Neural progenitor cell (in vitro differentiated cells): ENCODE data around the gene ZFAND3. TPM values are rescaled to one million over a fixed set of nuclear protein-coding genes. Genes with fewer than 3 reads are reported as not detected.

Source experiments
- DNase-seq: peaks from one replicate; pipeline ENCODE4 v3.0.0-alpha.2; 2016; ENCODE audit warnings: low spot score
- H2AFZ ChIP-seq: fragments of 200-600 bp; sonication (generic); replicated peaks from 2 replicates; pipeline ENCODE4 v1.6.1; 2016; ENCODE audit warnings: antibody characterized with exemption
- H3F3A ChIP-seq: fragments of 200-600 bp; sonication (generic); 2 replicates; pipeline ENCODE4 v1.6.1; 2016; ENCODE audit warnings: antibody characterized with exemption, low read depth
- H3K27ac ChIP-seq: fragments of 200-600 bp; sonication (generic); 2 replicates; pipeline ENCODE4 v1.5.1; 2016; ENCODE audit warnings: mild to moderate bottlenecking
- H3K27me3 ChIP-seq: fragments of 200-600 bp; sonication (generic); 2 replicates; pipeline ENCODE4 v1.6.1; 2016; ENCODE audit warnings: mild to moderate bottlenecking, moderate library complexity
- H3K36me3 ChIP-seq: fragments of 200-600 bp; sonication (generic); 2 replicates; pipeline ENCODE4 v1.5.1; 2016
- H3K4me1 ChIP-seq: fragments of 200-600 bp; sonication (generic); 2 replicates; pipeline ENCODE4 v1.6.1; 2016; ENCODE audit warnings: mixed run types
- H3K4me2 ChIP-seq: fragments of 200-600 bp; sonication (generic); 2 replicates; pipeline ENCODE4 v1.6.1; 2016
- H3K4me3 ChIP-seq: fragments of 200-600 bp; sonication (generic); 2 replicates; pipeline ENCODE4 v1.5.1; 2016
- H3K79me2 ChIP-seq: fragments of 200-600 bp; sonication (generic); 2 replicates; pipeline ENCODE4 v1.6.1; 2016; ENCODE audit warnings: low read depth
- H3K9ac ChIP-seq: fragments of 200-600 bp; sonication (generic); 2 replicates; pipeline ENCODE4 v1.6.1; 2016
- H3K9me3 ChIP-seq: fragments of 200-600 bp; sonication (generic); 2 replicates; pipeline ENCODE4 v1.5.1; 2016; ENCODE audit warnings: low read depth
- H4K20me1 ChIP-seq: fragments of 200-600 bp; sonication (generic); 2 replicates; pipeline ENCODE4 v1.6.1; 2016; ENCODE audit warnings: low read depth
- H3K27ac Mint-ChIP-seq: 3 replicates; pipeline ENCODE4 v1.8.0; 2021; ENCODE audit warnings: mixed read lengths
- H3K27me3 Mint-ChIP-seq: 2 replicates; pipeline ENCODE4 v1.8.0; 2022; ENCODE audit warnings: low read depth, mild to moderate bottlenecking, inconsistent platforms, moderate library complexity, mixed read lengths; ENCODE audit not compliant: insufficient read depth
- H3K36me3 Mint-ChIP-seq: 3 replicates; pipeline ENCODE4 v1.8.0; 2021; ENCODE audit warnings: mixed read lengths
- H3K4me1 Mint-ChIP-seq: 3 replicates; pipeline ENCODE4 v1.8.0; 2021; ENCODE audit warnings: mixed read lengths
- H3K4me3 Mint-ChIP-seq: 3 replicates; pipeline ENCODE4 v1.8.0; 2021; ENCODE audit warnings: mild to moderate bottlenecking, moderate library complexity, mixed read lengths
- H3K9me3 Mint-ChIP-seq: 3 replicates; pipeline ENCODE4 v1.8.0; 2020; ENCODE audit warnings: mixed read lengths
- EZH2 ChIP-seq: fragments of 200-600 bp; sonication (generic); IDR thresholded peaks from 2 replicates; pipeline ENCODE4 v1.6.1; 2017; ENCODE audit warnings: antibody characterized with exemption, mild to moderate bottlenecking, moderate library complexity
- EZH2phosphoT487 ChIP-seq: fragments of 200-600 bp; sonication (generic); IDR thresholded peaks from 2 replicates; pipeline ENCODE4 v1.6.1; 2017; ENCODE audit warnings: antibody characterized with exemption
- total RNA-seq: library from RNA; depleted of rRNA; stranded (reverse); fragments of >200 nt; gene quantifications from 2 replicates; pipeline ENCODE4 v1.2.3, GENCODE V29; 2015; ENCODE audit warnings: low replicate concordance
- TF ChIP-seq, protein P1 (sequence below): fragments of 200-600 bp; sonication (generic); IDR thresholded peaks from 2 replicates; pipeline ENCODE4 v1.5.1; 2017; ENCODE audit warnings: antibody characterized with exemption, mild to moderate bottlenecking

Gene ZFAND3
- total RNA-seq, 1 donor from 2014 or later, result 24.3 TPM

DNA sequence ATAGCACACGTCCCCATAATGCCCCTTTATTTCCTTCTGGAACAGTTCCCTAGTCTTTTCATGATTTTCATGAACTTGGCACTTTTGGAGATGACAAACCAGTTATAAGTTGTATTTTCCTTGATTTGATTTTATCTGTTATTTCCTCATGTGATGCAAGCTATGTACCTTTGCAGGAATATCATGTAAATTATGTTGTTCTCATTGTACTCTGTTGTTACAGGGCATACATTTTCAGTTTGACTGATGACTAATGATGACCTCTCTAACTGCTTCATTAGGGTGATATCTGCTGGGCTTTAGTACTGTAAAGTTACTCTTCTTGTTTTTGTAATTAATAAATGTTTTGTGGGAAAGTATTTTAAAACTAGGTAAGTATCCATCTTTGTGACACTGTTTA is 147.3 kb downstream of the ZFAND3 start:
- H3F3A ChIP-seq, result no peaks in the 10 kb centered on the region
- H3K4me3 Mint-ChIP-seq, result no peak overlapping the region

DNA sequence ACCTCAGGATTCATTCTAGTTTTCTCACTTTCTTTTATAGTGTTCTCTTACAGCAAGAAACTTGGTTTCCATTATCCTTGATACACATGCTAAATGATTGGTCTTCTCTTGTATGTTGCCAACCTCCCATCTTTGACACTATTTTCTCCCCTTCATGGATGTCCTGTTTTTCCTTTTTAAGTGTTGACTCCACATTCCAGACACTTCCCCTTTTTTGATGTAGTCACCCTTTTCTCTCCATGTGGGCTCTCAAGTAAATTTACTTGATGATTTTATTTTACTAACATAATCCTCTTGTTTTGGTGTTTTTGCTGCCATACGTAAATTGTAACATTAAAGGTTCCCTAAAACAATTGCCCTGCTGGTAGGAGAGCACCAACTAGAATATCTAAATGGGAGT is 148.1 kb downstream of the ZFAND3 start:
- Histone ChIP-seq H3K4me3 (no peak overlapping the region), H3K27ac (no peak overlapping the region), H3K9ac (no peak overlapping the region), H3K36me3 (peaks cover 8% of the 10 kb centered on the region), H3K79me2 (peaks cover 74% of the 10 kb centered on the region), H3K4me1 (no peaks in the 10 kb centered on the region), H3F3A (no peaks in the 10 kb centered on the region), H4K20me1 (no peaks in the 10 kb centered on the region), H3K4me2 (no peak overlapping the region), H2AFZ (no peak overlapping the region), H3K27me3 (no peaks in the 10 kb centered on the region), H3K9me3 (peaks cover 10% of the 10 kb centered on the region)
- no peak for DNase-seq
- peaks cover 34% of the 10 kb centered on the region for H3K36me3 Mint-ChIP-seq
- no peak overlapping the region for H3K27ac Mint-ChIP-seq
- H3K27me3 Mint-ChIP-seq, result no peaks in the 10 kb centered on the region
- TF ChIP-seq, protein P1, sequence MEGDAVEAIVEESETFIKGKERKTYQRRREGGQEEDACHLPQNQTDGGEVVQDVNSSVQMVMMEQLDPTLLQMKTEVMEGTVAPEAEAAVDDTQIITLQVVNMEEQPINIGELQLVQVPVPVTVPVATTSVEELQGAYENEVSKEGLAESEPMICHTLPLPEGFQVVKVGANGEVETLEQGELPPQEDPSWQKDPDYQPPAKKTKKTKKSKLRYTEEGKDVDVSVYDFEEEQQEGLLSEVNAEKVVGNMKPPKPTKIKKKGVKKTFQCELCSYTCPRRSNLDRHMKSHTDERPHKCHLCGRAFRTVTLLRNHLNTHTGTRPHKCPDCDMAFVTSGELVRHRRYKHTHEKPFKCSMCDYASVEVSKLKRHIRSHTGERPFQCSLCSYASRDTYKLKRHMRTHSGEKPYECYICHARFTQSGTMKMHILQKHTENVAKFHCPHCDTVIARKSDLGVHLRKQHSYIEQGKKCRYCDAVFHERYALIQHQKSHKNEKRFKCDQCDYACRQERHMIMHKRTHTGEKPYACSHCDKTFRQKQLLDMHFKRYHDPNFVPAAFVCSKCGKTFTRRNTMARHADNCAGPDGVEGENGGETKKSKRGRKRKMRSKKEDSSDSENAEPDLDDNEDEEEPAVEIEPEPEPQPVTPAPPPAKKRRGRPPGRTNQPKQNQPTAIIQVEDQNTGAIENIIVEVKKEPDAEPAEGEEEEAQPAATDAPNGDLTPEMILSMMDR, result no peak
- no peak for TF ChIP-seq EZH2
- TF ChIP-seq EZH2phosphoT487, result no peak
- peaks cover 29% of the 10 kb centered on the region for H3K9me3 Mint-ChIP-seq
- H3K4me1 Mint-ChIP-seq, result no peaks in the 10 kb centered on the region
- no peak overlapping the region for H3K4me3 Mint-ChIP-seq

More for the DNA sequence above, 147.3 kb downstream of the ZFAND3 start:
- no peak overlapping the region for H3K4me2 ChIP-seq
- peaks cover 67% of the 10 kb centered on the region for H3K79me2 ChIP-seq
- H3K9ac ChIP-seq, result no peak overlapping the region
- Mint-ChIP-seq H3K36me3 (peaks cover 41% of the 10 kb centered on the region), H3K9me3 (peaks cover 29% of the 10 kb centered on the region), H3K27me3 (no peaks in the 10 kb centered on the region), H3K4me1 (no peaks in the 10 kb centered on the region), H3K27ac (no peak overlapping the region)
- H3K9me3 ChIP-seq, result peaks cover 10% of the 10 kb centered on the region
- no peak overlapping the region for H3K4me3 ChIP-seq
- DNase-seq, result no peak
- no peaks in the 10 kb centered on the region for H4K20me1 ChIP-seq
- TF ChIP-seq, protein P1, result no peak
- TF ChIP-seq EZH2, result no peak
- no peak for TF ChIP-seq EZH2phosphoT487
- H3K27me3 ChIP-seq, result no peaks in the 10 kb centered on the region
- H3K36me3 ChIP-seq, result peaks cover 8% of the 10 kb centered on the region
- no peaks in the 10 kb centered on the region for H3K4me1 ChIP-seq
- no peak overlapping the region for H3K27ac ChIP-seq
- no peak overlapping the region for H2AFZ ChIP-seq

DNA sequence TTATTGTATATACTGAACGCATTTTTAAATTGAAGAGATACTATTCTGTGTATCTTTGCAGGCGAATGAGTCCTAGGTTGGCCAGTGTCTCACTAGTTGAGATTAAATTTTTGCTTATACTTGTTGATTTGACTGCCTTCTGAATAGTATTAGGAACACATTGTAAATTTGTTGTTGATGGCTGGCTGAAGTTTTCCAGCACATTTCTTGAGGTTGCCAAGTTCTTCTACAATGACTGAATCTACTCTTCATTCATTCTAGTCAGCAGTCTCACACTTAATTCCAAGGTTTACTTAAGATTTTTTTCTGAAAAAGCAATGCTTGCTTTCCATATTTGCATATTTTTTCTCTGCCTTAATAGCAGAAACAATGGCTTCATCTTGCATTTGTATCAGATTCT is 151.7 kb downstream of the ZFAND3 start:
- Histone ChIP-seq H3K79me2 (peaks cover 96% of the 10 kb centered on the region), H3K4me3 (no peak overlapping the region), H3K4me2 (no peak overlapping the region), H3K36me3 (peaks cover 14% of the 10 kb centered on the region), H3K4me1 (no peaks in the 10 kb centered on the region), H3K9me3 (peaks cover 19% of the 10 kb centered on the region), H3K27ac (no peak overlapping the region), H2AFZ (no peak overlapping the region), H3K27me3 (no peaks in the 10 kb centered on the region), H3F3A (no peaks in the 10 kb centered on the region), H4K20me1 (no peaks in the 10 kb centered on the region), H3K9ac (no peak overlapping the region)
- DNase-seq, result no peak
- Mint-ChIP-seq H3K9me3 (peaks cover 36% of the 10 kb centered on the region), H3K27ac (no peak overlapping the region), H3K36me3 (peaks cover 21% of the 10 kb centered on the region), H3K4me1 (no peaks in the 10 kb centered on the region), H3K27me3 (no peaks in the 10 kb centered on the region), H3K4me3 (no peak overlapping the region)
- TF ChIP-seq, protein P1, result no peak
- no peak for TF ChIP-seq EZH2phosphoT487
- TF ChIP-seq EZH2, result no peak
